Right cardiac atrium (tissue), 5 donors: ENCODE measurements around the gene RCL1. TPM values are rescaled to one million over a fixed set of nuclear protein-coding genes. Genes with fewer than 3 reads are reported as not detected.
"Not testable (repeated sequence)": the region's sequence is repeated elsewhere in the genome, so short reads cannot be mapped to it uniquely, and the experiment has no call there.

Experiments used
- ATAC-seq, 2 donors: fragments of 200-7000 bp; cut with Tn5 transposase; one replicate each; pipeline versions ENCODE4 v1.8.0 to v1.9.1; 2020; ENCODE audit warnings: moderate library complexity in 2 of 2, mild to moderate bottlenecking in 1 of 2
- DNase-seq, 3 donors: peaks; one replicate each; pipeline ENCODE4 v3.0.0-alpha.2; 2020
- H3K27ac ChIP-seq: one replicate; pipeline ENCODE4 v1.5.1; 2013; ENCODE audit warnings: mild to moderate bottlenecking, low read length, control low read depth, moderate library complexity
- H3K27me3 ChIP-seq: one replicate; pipeline ENCODE4 v1.6.1; 2013; ENCODE audit not compliant: control insufficient read depth, insufficient read depth
- H3K4me1 ChIP-seq: one replicate; pipeline ENCODE4 v1.6.1; 2013; ENCODE audit warnings: low read length; ENCODE audit not compliant: control insufficient read depth, insufficient read depth
- H3K4me3 ChIP-seq: one replicate; pipeline ENCODE4 v1.5.1; 2013; ENCODE audit warnings: low read length, control low read depth
- H3K9me3 ChIP-seq: one replicate; pipeline ENCODE4 v1.6.1; 2013; ENCODE audit warnings: low read length; ENCODE audit not compliant: control insufficient read depth
- WGBS: extraction: QIAGEN DNeasy Blood & Tissue Kit; methylation state at CpG from one replicate; pipeline ENCODE4 v1.1.7; 2013; 5-methylcytosine and 5-hydroxymethylcytosine counted together
- intact Hi-C, 4 donors: fragments of 100-400 bp; cut with DNase I; formaldehyde crosslinking; loops; one replicate each; pipeline versions ENCODE4 v1.11.0 to v1.14.0; 2022 to 2023
- polyA plus RNA-seq: library from polyadenylated mRNA; stranded (reverse); fragments of 200-250 nt; gene quantifications from one replicate; pipeline ENCODE4 v1.2.3, GENCODE V29; 2013
- total RNA-seq, 4 donors: library from RNA; stranded (reverse); fragmentation: NEBNext Ultra II Directional; extraction: Animal tissue kit (Norgen Biotek cat#: 25700); gene quantifications; one replicate each; pipeline ENCODE4 v1.2.1, GENCODE V29; 2021
- donor health status: healthy with polysubstance abuse.
- donor health status: DM: no; HTN: yes; CAD: no.
- donor health status: DM: no; HTN: no; CAD: no.
- donor health status: DM: no; HTN: yes; CAD: no; lungs with severe emphysema.
- donor health status: DM: yes; HTN: yes; CAD: no.

The RCL1 gene
- total and polyA plus RNA-seq, 5 donors, result 4.8 to 8.1 (median 6.5) TPM

DNA sequence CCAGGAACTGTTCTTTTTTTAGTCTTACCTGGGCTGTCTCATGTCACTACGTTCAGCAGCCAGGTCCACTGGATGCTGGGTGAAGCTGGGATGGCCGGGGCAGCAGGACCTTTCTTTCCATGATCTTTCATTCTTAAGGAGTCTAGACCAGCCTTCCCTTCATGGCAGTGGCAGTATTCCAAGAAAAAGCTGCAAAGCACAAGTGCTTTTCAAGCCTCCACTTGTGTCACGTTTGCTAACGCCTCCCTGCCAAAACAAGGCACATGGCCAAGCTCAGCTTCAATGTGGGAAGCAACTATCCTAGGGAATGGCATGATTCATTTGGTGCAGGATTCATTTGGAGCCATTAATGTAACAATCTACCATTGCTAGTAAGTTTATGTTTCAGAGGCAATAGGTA is 94.8 kb downstream of the RCL1 start:
- whole genome bisulfite sequencing, result 32% methylated on average over 4 of the region's 4 CpGs
- Histone ChIP-seq H3K4me1 (no peaks in the 10 kb centered on the region), H3K4me3 (no peak overlapping the region), H3K27me3 (no peaks in the 10 kb centered on the region), H3K27ac (no peak overlapping the region), H3K9me3 (no peaks in the 10 kb centered on the region)
- intact Hi-C loops, result no loop called here
- peak; percentile 58 to 63 for ATAC-seq
- peak; percentile 37 to 68 (median 51) for DNase-seq

DNA sequence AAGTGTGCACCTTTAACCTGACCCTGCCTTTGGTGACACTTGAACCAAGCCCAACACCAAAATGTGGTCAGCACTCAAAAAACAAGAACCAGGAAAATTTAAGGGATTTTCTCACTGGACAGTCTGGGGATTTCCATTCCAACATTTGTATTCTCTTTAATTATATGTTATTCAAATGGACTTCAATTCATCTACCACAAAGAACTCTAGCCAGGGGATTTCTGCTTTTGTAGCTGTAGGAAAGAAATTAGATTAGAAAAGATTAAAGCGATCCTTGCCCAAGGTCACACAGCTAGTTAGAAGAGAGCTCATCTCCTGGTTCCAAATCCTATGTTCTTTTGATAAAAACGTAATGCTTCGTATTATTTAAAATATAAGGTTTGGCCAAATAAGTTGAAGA is 97.5 kb downstream of the RCL1 start:
- H3K4me1 ChIP-seq, result no peaks in the 10 kb centered on the region

DNA sequence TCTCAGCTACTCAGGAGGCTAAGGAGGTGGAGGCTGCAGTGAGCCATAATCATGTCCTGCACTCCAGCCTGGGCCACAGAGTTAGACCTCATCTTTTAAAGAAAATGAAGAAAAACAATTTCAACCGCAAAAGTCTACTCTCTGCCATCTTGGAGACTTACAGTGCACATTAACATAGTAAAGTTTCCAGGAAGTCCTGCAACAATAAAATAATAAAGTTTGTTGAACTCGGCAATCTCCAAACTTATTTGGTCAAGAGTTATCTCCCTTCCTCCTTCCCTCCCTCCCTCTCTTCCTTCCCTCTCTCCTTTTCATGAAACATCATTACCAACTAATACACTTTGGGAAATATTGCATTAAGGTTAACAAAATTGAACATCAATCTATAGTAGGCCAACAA is 98.2 kb downstream of the RCL1 start:
- WGBS, result 40% methylated on average over 2 of the region's 2 CpGs
- no peak overlapping the region for H3K27ac ChIP-seq
- H3K4me3 ChIP-seq, result no peak overlapping the region
- H3K4me1 ChIP-seq, result no peaks in the 10 kb centered on the region
- no peaks in the 10 kb centered on the region for H3K9me3 ChIP-seq
- intact Hi-C loops, result no loop called here
- ATAC-seq, result no peak
- DNase-seq, result no peak
- no peaks in the 10 kb centered on the region for H3K27me3 ChIP-seq

More for the DNA sequence above, 97.5 kb downstream of the RCL1 start:
- 75% methylated on average over 3 of the region's 3 CpGs for WGBS
- no peak for DNase-seq
- Histone ChIP-seq H3K9me3 (no peaks in the 10 kb centered on the region), H3K27me3 (no peaks in the 10 kb centered on the region), H3K27ac (no peak overlapping the region), H3K4me3 (no peak overlapping the region)
- ATAC-seq, result no peak
- intact Hi-C loops, result no loop called here

DNA sequence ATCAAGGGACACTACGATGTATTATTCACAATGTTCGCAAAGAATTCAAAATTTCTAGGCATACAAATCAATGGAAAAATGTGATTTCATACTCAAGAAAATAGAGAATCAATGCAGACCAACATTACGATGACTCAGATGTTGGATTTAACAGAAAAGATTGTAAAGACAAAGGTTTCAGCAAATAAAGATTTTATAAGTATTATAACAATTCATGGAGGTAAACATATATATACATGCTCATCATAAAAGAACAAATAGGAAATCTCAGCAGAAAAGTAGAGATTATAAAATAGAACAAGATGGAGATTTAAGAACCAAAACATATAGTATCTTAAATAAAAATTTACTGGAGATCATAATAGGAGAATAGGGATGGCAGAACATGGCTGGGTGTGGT is 98.9 kb downstream of the RCL1 start:
- 96% methylated on average over 3 of the region's 3 CpGs for WGBS
- ATAC-seq, result no peak
- H3K27me3 ChIP-seq, result no peaks in the 10 kb centered on the region
- DNase-seq, result no peak
- H3K4me3 ChIP-seq, result no peak overlapping the region
- no peaks in the 10 kb centered on the region for H3K9me3 ChIP-seq
- H3K27ac ChIP-seq, result no peak overlapping the region
- no peaks in the 10 kb centered on the region for H3K4me1 ChIP-seq
- intact Hi-C loops, result no loop called here

DNA sequence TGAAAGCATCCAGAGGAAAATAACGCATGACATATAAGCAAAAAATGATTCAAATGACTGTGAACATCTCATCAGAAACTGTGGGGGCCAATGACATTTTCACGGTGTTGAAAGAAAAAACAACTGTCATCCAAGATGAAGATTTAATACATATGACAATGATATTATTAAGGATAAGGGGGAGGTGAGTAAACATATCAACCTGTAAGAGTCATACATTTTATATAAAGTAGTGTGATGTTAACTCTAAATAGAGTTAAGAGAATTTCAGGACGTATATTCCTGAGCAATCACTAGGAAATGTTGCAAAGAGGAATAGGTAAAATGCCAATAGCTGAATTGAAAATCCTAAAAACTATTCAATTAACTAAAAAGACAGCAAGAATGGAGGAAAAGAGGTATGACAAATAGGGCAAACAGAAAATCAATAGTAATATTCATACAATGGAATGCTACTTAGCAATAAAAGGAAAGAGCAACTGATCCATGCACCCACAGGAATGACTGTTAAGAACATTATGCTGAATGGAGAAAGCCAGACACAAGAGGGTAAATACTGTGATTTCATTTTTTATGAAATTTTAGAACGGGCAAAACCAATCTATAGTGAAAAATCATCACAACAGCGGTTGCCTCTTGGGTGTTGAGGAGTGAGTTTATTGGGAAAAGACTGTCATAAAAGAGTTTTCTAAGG is 99.9 kb downstream of the RCL1 start:
- 96% methylated on average over 5 of the region's 5 CpGs for WGBS
- Histone ChIP-seq H3K9me3 (no peaks in the 10 kb centered on the region), H3K4me1 (no peaks in the 10 kb centered on the region), H3K27me3 (no peaks in the 10 kb centered on the region), H3K4me3 (no peak overlapping the region), H3K27ac (no peak overlapping the region)
- intact Hi-C loops, result no loop called here
- ATAC-seq, result no peak
- no peak for DNase-seq

DNA sequence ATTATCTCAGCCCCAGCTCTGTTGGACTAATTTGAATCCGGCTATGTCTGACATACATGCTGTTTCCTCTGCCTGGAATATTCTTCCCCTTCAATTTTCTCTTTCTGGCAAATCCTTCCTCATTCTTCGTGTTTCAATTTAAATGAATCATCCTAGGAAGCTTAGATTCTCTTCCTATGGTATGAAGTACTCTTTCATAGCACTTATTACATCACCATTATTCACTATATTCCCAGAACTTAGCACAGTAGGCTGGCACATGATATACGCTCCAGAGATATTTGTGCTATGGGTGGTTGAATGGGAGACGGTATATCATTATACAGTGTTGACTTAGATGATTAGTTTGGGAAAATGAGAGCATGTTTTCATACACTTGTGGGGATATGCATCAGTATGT is 101.3 kb downstream of the RCL1 start:
- WGBS, result 82% methylated on average over 4 of the region's 4 CpGs
- DNase-seq (no peak), ATAC-seq (no peak)
- H3K27ac ChIP-seq, result no peak overlapping the region
- intact Hi-C loops, result no loop called here
- H3K9me3 ChIP-seq, result no peaks in the 10 kb centered on the region
- no peaks in the 10 kb centered on the region for H3K27me3 ChIP-seq
- H3K4me1 ChIP-seq, result no peaks in the 10 kb centered on the region
- no peak overlapping the region for H3K4me3 ChIP-seq

DNA sequence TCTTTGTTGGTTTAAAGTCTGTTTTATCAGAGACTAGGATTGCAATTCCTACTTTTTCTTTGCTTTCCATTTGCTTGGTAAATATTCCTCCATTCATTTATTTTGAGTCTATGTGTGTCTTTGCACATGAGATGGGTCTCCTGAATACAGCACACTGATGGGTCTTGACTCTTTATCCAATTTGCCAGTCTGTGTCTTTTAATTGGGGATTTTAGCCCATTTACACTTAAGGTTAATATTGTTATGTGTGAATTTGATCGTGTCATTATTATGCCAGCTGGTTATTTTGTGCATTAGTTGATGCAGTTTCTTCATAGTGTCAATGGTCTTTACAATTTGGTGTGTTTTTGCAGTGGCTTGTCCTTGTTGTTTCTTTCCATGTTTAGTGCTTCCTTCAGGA is 107.1 kb downstream of the RCL1 start:
- DNase-seq, H3K9me3 ChIP-seq, ATAC-seq, H3K27ac ChIP-seq, H3K4me1 ChIP-seq, H3K4me3 ChIP-seq, H3K27me3 ChIP-seq, intact Hi-C loops: not testable (repeated sequence)
- WGBS, result 92% methylated on average over 1 of the region's 1 CpG

DNA sequence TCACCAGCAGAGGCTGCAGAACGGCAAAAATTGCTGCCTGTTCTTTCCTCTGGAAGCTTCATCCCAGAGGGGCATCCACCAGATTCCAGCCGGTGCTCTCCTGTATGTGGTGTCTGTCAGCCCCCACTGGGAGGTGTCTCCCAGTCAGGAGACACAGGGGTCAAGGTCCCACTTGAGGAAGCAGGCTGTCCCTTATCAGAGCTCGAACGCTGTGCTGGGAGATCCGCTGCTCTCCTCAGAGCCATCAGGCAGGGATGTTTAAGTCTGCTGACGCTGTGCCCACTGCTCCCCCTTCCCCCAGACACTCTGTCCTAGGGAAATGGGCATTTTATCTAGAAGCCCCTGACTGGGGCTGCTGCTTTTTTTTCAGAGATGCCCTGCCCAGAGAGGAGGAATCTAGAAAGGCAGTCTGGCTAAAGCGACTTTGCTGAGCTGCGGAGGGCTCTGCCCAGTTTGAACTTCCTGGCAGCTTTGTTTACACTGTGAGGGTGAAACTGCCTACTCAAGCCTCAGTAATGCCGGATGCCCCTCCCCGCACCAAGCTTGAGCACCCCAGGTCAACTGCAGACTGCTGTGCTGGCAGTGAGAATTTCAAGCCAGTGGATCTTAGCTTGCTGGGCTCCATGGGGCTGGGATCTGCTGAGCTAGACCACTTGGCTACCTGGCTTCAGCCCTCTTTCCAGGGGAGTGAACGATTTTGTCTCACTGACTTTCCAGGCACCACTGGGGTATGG is 108.8 kb downstream of the RCL1 start:
- not testable (repeated sequence) for H3K4me3 ChIP-seq
- peak in 2 of 3 donors; percentile 50 to 58 for DNase-seq
- 31% methylated on average over 11 of the region's 11 CpGs for WGBS

DNA sequence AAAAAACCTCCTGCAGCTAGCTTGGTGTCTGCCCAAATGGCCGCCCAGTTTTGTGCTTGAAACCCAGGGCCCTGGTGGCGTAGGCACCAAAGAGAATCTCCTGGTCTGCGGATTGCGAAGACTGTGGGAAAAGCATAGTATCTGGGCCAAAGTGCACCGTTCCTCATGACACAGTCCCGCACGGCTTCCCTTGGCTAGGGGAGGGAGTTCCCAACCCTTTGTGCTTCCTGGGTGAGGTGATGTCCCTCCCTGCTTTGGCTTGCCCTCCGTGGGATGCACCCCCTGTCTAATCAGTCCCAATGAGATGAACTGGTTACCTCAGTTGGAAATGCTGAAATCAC is 109.4 kb downstream of the RCL1 start:
- DNase-seq, result no peak
- H3K27me3 ChIP-seq, result no peaks in the 10 kb centered on the region
- ATAC-seq, result no peak
- H3K9me3 ChIP-seq, result no peaks in the 10 kb centered on the region
- WGBS, result 88% methylated on average over 8 of the region's 8 CpGs
- intact Hi-C loops, result no loop called here
- no peak overlapping the region for H3K4me3 ChIP-seq
- H3K4me1 ChIP-seq, result no peaks in the 10 kb centered on the region
- H3K27ac ChIP-seq, result no peak overlapping the region

More for the DNA sequence above, 108.8 kb downstream of the RCL1 start:
- H3K4me1 ChIP-seq, H3K9me3 ChIP-seq, H3K27ac ChIP-seq, H3K27me3 ChIP-seq, intact Hi-C loops: not testable (repeated sequence)
- peak in 1 of 2 donors; percentile 50 for ATAC-seq

DNA sequence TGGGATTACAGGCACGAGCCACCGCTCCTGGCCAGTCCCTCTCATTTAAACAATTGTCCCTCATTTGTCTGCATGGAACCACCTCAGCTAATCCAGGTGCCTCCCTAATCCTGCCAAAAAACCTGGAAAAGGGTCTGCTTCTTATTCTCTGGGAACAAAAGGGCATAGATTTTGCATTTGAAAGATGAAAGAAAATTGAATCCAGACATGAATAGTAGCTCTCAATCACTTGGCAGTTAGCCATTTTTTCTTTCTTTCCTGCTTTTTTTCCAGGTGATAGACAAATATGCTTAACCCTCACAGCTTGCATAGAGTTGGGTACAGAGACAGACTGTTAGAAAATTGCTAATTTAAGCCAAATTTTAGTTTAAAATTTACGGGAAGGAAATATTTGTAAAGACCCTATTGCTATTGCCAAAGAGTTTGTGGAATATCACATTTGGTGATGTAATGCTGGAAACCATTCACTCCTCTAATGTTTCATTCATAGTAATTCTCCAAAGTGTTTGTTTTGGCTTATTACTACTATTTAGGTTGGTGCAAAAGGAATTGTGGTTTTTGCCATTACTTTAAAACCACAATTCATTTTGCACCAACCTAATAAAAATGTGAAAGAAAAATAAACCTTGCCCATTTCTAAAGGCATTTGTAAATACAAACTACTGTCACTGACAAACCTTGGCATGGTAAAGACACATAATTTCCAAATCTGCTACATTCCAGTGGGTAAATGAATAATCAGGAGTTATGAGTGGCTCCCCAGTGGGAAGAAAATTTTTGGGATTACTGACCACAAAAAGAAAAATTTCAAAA is 111.8 kb downstream of the RCL1 start:
- peak; percentile 43 to 72 for ATAC-seq
- Histone ChIP-seq H3K4me3 (no peak overlapping the region), H3K9me3 (no peaks in the 10 kb centered on the region), H3K27ac (no peak overlapping the region), H3K27me3 (no peaks in the 10 kb centered on the region), H3K4me1 (no peaks in the 10 kb centered on the region)
- intact Hi-C loops, result no loop called here
- no peak for DNase-seq
- WGBS, result 75% methylated on average over 3 of the region's 3 CpGs

DNA sequence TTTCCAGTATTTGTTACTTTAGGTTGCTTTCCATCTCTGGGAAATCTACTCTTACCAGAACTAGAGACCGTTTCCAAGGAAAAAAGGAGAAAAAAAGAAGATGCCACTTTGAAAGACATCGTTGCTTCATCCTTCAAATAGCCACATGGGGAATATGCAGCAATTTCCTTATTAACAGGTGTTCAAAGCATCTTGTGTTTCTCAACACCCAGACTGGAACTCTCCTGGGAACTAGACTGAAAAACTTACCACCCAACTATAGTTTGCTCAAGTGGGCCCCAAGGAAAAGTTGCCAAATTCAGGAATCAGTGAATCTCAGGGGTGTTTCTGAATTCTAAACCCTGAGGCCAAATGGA is 112.4 kb downstream of the RCL1 start:
- 58% methylated on average over 2 of the region's 2 CpGs for WGBS

More for the DNA sequence above, 112.4 kb downstream of the RCL1 start:
- ATAC-seq, result no peak
- Histone ChIP-seq H3K9me3 (no peaks in the 10 kb centered on the region), H3K27ac (no peak overlapping the region), H3K27me3 (no peaks in the 10 kb centered on the region), H3K4me3 (no peak overlapping the region), H3K4me1 (no peaks in the 10 kb centered on the region)
- intact Hi-C loops, result no loop called here
- no peak for DNase-seq
